Activated B cell treated with CpG ODN at 0.5 μM for 24 hours (primary cell): ENCODE measurements around the gene EML6. TPM values are rescaled to one million over a fixed set of nuclear protein-coding genes. Genes with fewer than 3 reads are reported as not detected.

ENCODE experiments used
- ATAC-seq: fragments of 200-7000 bp; cut with Tn5 transposase; one replicate; pipeline ENCODE4 v1.10.0; 2021; ENCODE audit warnings: low read depth, mild to moderate bottlenecking, moderate library complexity
- CTCF ChIA-PET: fragments of 350-600 bp; sonication (Branson Sonifier 250); formaldehyde crosslinking; loops from one replicate; lab custom pipeline; 2021; ENCODE audit warnings: antibody characterized with exemption; lab: Charles Lee
- POLR2A ChIA-PET: fragments of 350-600 bp; sonication (Branson Sonifier 250); formaldehyde crosslinking; loops from one replicate; lab custom pipeline; 2021; ENCODE audit warnings: antibody characterized with exemption; lab: Charles Lee
- DNase-seq: peaks from one replicate; pipeline ENCODE4 v3.0.0; 2022
- H3K27ac Mint-ChIP-seq: one replicate; pipeline ENCODE4 v1.8.0; 2020; ENCODE audit warnings: mixed read lengths
- H3K27me3 Mint-ChIP-seq: one replicate; pipeline ENCODE4 v1.8.0; 2021; ENCODE audit warnings: mixed read lengths
- H3K36me3 Mint-ChIP-seq: one replicate; pipeline ENCODE4 v1.8.0; 2021; ENCODE audit warnings: low read depth, mixed read lengths
- H3K4me1 Mint-ChIP-seq: one replicate; pipeline ENCODE4 v1.8.0; 2021; ENCODE audit warnings: mixed read lengths
- H3K4me3 Mint-ChIP-seq: one replicate; pipeline ENCODE4 v1.8.0; 2020; ENCODE audit warnings: mild to moderate bottlenecking, mixed read lengths
- H3K9me3 Mint-ChIP-seq: one replicate; pipeline ENCODE4 v1.8.0; 2020; ENCODE audit warnings: mixed read lengths
- CTCF ChIP-seq: fragments of 200-600 bp; IDR thresholded peaks from one replicate; pipeline ENCODE4 v1.8.0; 2022; ENCODE audit warnings: antibody characterized with exemption, mild to moderate bottlenecking
- intact Hi-C: fragments of 100-400 bp; cut with micrococcal nuclease; formaldehyde crosslinking; loops from one replicate; pipeline ENCODE4 v1.15.1; 2024
- total RNA-seq: library from RNA; stranded (reverse); gene quantifications from 2 replicates; pipeline ENCODE4 v1.2.3, GENCODE V29; 2022

EML6 gene
- total RNA-seq, 1 donor from 2014 or later: 31.5 TPM

GRCh38 chr2:54957321-54957999, 234.0 kb downstream of the EML6 start:
- peaks cover 6% of the 10 kb centered on the region for H3K36me3 Mint-ChIP-seq
- ChIA-PET CTCF (no interaction called here), POLR2A (no interaction called here)
- no peaks in the 10 kb centered on the region for H3K27me3 Mint-ChIP-seq
- DNase-seq (no peak), ATAC-seq (no peak)
- H3K9me3 Mint-ChIP-seq: no peaks in the 10 kb centered on the region
- no peak overlapping the region for H3K4me3 Mint-ChIP-seq
- no peak overlapping the region for H3K27ac Mint-ChIP-seq
- intact Hi-C loops: no loop called here
- peaks cover 3% of the 10 kb centered on the region for H3K4me1 Mint-ChIP-seq
- no peak for TF ChIP-seq CTCF

- ChIA-PET CTCF (no interaction called here), POLR2A (no interaction called here)
- Mint-ChIP-seq H3K4me3 (no peak overlapping the region), H3K27me3 (no peaks in the 10 kb centered on the region), H3K9me3 (no peaks in the 10 kb centered on the region), H3K36me3 (peaks cover 6% of the 10 kb centered on the region), H3K27ac (no peak overlapping the region), H3K4me1 (peaks cover 3% of the 10 kb centered on the region)
- ATAC-seq (no peak), DNase-seq (no peak)
- no peak for TF ChIP-seq CTCF
- intact Hi-C loops: no loop called here
Observed at GRCh38 chr2:54958717-54959371, 235.4 kb downstream of the EML6 start.

- Mint-ChIP-seq H3K4me3 (no peak overlapping the region), H3K36me3 (peaks cover 10% of the 10 kb centered on the region), H3K9me3 (no peaks in the 10 kb centered on the region), H3K27me3 (no peaks in the 10 kb centered on the region), H3K27ac (no peak overlapping the region), H3K4me1 (peaks cover 3% of the 10 kb centered on the region)
- DNase-seq (no peak), ATAC-seq (no peak)
- POLR2A ChIA-PET: no interaction called here
- intact Hi-C loops: no loop called here
- CTCF ChIA-PET: no interaction called here
- no peak for TF ChIP-seq CTCF
Observed at GRCh38 chr2:54960164-54960563, 236.7 kb downstream of the EML6 start.

- ATAC-seq: no peak
Observed at GRCh38 chr2:54962511-54962910, 239.0 kb downstream of the EML6 start.

More at GRCh38 chr2:54962511-54962910, 239.0 kb downstream of the EML6 start:
- H3K4me1 Mint-ChIP-seq: peaks cover 13% of the 10 kb centered on the region
- no peak overlapping the region for H3K4me3 Mint-ChIP-seq
- H3K9me3 Mint-ChIP-seq: no peaks in the 10 kb centered on the region
- POLR2A ChIA-PET: no interaction called here
- TF ChIP-seq CTCF: no peak
- H3K27ac Mint-ChIP-seq: no peak overlapping the region
- CTCF ChIA-PET: no interaction called here
- DNase-seq: no peak
- intact Hi-C loops: no loop called here
- peaks cover 27% of the 10 kb centered on the region for H3K36me3 Mint-ChIP-seq
- H3K27me3 Mint-ChIP-seq: no peaks in the 10 kb centered on the region
